ENCODE data around the gene LENG9. TPM values are rescaled to one million over a fixed set of nuclear protein-coding genes. Genes with fewer than 3 reads are reported as not detected.
"Not testable (repeated sequence)": the region's sequence is repeated elsewhere in the genome, so short reads cannot be mapped to it uniquely, and the experiment has no call there.

Gene LENG9
- 0.38 and 0.40 TPM in 2 replicates for total RNA-seq (2014; rRNA removed; shearing (Covaris generic))

DNA sequence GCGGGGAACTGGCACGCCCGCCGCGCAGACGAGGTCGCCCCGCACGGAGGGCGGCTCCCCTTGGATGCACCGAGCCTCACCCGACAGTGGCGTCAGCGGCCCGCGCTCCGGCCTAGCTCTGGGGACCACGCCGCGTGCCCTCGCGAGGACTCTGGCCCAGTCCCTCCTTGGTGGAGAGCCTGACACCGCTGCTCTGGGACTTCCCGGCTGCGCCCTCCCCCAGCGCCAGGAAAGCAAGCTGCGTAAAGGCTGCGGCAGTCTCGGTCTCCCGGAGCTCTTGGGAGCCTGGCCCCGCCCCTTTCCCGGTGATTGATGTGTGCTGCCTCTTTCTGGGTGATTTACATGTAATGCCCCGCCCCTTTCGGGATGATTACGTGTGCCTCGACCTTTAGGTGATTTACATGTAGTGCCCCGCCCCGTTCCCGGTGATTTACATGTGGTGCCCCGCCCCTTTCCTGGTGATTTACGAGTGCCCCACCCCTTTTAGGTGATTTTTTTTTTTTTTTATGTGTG, at the start of gene LENG9:
LENG9 (minus strand) TSS at position 248 of the 513 bp plus-strand sequence. CDS start 252 bp downstream, outside the sequence.
- peak; percentile 91 for DNase-seq
- peak within 1 kb of the TSS; percentile 43; the same call in 1 of the 2 replicates for H3K27ac ChIP-seq
- H3K36me3 ChIP-seq, result peaks cover 12% of the 10 kb centered on the region
- H3K27me3 ChIP-seq, result no peaks in the 10 kb centered on the region
- H3K4me3 ChIP-seq, result peak within 1 kb of the TSS; percentile 53
- H3K4me1 ChIP-seq, result no peaks in the 10 kb centered on the region
- H3K9me3 ChIP-seq (replicated peaks), result no peaks in the 10 kb centered on the region

DNA sequence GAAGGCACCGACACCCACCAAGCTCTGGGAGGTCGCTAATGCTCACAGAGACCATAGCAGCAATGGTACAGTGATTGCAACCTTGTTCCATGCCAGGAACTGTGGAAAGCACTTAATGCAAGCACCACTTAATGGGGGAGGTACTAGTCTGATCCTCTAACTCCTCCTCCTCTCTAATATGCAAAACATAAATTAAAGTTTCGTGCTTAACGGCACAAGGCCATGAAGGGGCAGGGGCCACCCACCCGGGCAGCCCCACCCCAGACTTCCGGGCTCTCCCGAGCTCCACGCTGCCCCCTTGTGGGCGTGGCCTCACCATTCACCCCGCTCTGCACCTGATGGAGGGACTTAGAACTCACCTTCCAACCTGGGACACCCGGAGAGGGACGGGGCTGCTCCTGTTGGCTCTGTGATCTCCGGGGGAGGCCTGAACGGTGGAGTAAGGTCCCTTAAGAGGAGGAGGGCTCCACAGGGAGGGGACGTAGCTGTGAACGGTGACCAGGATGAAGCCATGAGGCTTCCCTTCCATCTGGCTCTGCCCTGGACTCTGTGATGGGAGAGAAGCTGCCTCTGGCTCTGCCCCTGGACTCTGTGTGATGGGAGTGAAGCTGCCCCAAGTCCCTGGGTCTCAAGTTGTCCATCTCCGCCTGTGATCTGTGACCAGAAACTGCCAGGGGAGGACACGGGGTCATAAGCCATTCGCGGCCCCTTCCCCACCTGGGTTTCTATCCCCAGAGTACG, 45.8 kb upstream of the LENG9 start:
- H3K36me3 ChIP-seq; H3K9me3 ChIP-seq (replicated peaks); H3K27me3 ChIP-seq; DNase-seq; H3K27ac ChIP-seq; H3K4me3 ChIP-seq; H3K4me1 ChIP-seq: not testable (repeated sequence)

DNA sequence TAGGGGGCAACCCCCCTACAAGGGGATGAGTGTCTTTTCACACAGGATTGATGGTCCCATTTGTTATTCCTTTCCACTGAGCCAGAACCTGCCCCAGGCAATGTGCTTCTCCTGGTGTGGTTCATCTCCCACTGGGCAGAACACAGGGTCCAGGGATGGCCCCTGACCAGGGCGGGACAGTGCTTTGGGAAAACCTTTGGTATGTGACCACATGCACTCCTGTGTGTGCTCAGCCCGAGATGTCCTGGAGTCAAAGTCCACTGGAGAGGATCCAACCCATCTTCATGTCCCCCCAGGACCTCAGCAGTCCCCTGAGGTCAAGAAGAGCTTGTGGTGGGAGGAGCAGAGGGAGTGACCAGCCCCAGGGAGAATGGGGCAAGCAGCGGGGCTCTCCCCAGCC, 44.9 kb upstream of the LENG9 start:
- H3K4me1 ChIP-seq; H3K27ac ChIP-seq; H3K36me3 ChIP-seq; H3K4me3 ChIP-seq; H3K9me3 ChIP-seq (replicated peaks); H3K27me3 ChIP-seq; DNase-seq: not testable (repeated sequence)

DNA sequence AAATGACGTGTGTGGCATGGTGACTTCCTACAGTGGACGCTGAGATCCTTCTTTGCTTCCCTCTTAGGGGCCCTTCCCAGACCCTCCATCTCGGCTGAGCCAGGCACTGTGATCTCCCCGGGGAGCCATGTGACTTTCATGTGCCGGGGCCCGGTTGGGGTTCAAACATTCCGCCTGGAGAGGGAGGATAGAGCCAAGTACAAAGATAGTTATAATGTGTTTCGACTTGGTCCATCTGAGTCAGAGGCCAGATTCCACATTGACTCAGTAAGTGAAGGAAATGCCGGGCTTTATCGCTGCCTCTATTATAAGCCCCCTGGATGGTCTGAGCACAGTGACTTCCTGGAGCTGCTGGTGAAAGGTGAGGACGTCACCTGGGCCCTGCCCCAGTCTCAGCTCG, 44.2 kb upstream of the LENG9 start:
- no peak for DNase-seq
- H3K9me3 ChIP-seq (replicated peaks), result no peaks in the 10 kb centered on the region
- no peak overlapping the region for H3K4me3 ChIP-seq
- no peaks in the 10 kb centered on the region for H3K36me3 ChIP-seq
- H3K4me1 ChIP-seq, result no peaks in the 10 kb centered on the region
- H3K27me3 ChIP-seq, result no peaks in the 10 kb centered on the region
- no peak overlapping the region for H3K27ac ChIP-seq

DNA sequence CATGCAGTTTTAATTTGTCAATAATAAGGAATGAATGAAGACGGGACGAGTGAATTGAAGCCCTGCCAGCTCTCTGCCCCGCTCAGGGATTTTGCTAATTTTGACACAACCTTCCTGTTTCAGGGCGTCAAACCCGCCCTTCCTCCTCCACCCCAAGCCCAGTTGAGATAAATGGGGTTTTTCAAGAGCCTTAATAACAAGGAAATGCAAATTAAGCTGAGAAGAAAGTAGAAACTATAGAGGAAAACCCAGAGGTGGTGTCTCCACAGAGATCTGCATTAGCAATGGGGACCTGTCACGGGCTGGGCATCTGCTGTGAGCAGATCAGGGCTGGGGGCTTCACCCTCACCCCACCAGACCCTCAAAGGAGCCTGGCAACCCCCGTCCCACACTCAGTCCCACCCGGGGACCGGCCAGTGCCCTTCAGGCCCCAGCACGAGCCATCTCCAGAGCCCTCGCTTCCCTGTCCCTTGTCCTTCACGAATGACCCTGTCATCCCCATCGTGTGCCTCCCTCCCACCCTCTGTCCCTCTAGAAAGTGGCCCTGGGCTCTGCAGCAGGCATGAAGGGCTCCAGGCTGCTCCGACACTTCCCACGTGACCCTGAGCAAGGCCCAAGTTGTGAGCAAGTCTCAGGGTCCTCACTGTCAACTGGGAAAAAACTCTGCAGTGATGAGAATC, 43.6 kb upstream of the LENG9 start:
- not testable (repeated sequence) for H3K4me3 ChIP-seq; H3K27me3 ChIP-seq; H3K36me3 ChIP-seq; H3K4me1 ChIP-seq; H3K27ac ChIP-seq; DNase-seq; H3K9me3 ChIP-seq (replicated peaks)

DNA sequence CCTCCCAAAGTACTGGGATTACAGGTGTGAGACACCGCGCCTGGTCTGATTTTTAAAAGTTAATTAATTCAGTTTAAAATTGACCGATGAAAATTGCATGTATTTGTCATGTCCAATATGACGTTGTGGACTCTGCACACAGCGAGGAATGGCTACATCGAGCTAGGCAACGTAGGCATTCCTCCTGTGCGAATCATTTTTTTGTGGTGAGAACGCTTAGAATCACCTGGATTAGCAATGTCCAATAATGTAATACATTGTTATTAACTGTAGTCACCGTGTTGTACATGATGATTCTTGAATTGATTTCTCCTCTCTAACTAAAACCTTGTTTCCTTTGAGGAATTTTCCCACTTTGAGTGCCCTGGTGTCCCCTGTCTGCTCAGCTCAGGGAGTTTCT, 42.5 kb upstream of the LENG9 start:
- Histone ChIP-seq H3K27me3 (no peaks in the 10 kb centered on the region), H3K27ac (no peak overlapping the region), H3K36me3 (no peaks in the 10 kb centered on the region), H3K4me3 (no peak overlapping the region), H3K9me3 (replicated peaks) (no peaks in the 10 kb centered on the region), H3K4me1 (no peaks in the 10 kb centered on the region)
- DNase-seq, result no peak

DNA sequence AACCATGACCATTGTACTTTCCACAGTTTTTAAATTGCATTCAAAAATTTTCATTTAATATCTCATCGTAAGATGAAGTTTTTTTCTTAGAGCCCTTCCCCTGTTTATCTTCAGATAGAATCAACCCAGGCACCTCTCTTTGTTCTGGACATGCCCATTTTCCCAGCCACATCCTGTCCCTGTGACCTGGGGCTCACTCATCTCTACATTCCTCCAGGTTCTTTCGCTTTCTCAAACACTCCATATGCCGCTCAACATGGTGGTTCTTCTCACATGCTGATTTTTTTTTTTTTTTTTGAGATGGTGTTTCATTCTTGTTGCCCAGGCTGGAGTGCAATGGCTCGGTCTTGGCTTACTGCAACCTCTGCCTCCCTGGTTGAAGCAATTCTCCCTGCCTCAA, 42.0 kb upstream of the LENG9 start:
- not testable (repeated sequence) for H3K27ac ChIP-seq; H3K4me1 ChIP-seq; H3K36me3 ChIP-seq; H3K9me3 ChIP-seq (replicated peaks); DNase-seq; H3K4me3 ChIP-seq; H3K27me3 ChIP-seq

DNA sequence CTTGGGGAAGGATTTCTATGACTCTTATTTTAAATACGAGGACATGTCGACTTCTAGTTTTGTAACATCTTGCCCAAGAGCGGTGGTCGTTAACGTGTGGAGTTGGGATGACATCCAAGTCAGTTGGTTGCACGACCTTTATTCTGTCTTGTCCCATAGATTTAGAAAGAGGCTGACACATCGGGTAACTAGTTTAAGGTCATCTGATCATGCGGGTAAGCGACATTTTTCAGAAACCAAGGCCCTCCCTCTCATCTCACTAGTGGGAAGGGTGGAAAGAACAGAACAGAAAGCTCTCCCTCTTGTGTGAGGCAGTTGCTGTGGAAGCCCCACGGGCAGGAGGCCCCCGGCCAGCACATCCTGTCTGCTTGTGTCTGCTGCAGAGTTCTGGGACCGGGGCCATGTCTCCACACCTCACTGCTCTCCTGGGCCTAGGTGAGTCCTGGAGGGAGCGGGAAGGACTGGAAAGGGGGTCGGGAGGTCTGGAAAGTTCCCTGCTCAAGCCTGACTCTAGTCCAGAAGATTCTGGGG, 39.0 kb upstream of the LENG9 start, which contains the start of gene LAIR2:
LAIR2 (plus strand) TSS at position 314 of the 531 bp plus-strand sequence; CDS start at position 402, 88 bp downstream.
- H3K27me3 ChIP-seq, result no peaks in the 10 kb centered on the region
- H3K27ac ChIP-seq, result no peak within 1 kb of the TSS
- no peaks in the 10 kb centered on the region for H3K36me3 ChIP-seq
- H3K4me3 ChIP-seq, result no peak within 1 kb of the TSS
- H3K9me3 ChIP-seq (replicated peaks), result no peaks in the 10 kb centered on the region
- no peak for DNase-seq
- no peaks in the 10 kb centered on the region for H3K4me1 ChIP-seq

DNA sequence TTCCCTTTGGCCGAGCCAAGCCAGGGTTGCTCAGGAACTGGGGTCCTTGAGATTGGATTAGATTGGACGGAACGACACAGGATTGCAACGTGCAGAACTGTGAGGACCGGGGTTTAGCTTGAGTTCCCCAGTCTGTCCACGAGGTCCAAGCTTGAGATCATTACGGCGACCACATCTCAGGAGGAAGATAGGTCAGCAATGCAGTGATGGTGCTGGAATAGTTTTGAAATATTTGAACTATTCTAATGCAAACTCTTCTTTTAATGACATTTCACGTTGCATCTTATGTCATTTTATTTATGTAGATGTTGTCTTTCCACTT, 34.8 kb upstream of the LENG9 start:
- not testable (repeated sequence) for H3K4me3 ChIP-seq; H3K36me3 ChIP-seq; DNase-seq; H3K27me3 ChIP-seq; H3K4me1 ChIP-seq; H3K27ac ChIP-seq; H3K9me3 ChIP-seq (replicated peaks)

DNA sequence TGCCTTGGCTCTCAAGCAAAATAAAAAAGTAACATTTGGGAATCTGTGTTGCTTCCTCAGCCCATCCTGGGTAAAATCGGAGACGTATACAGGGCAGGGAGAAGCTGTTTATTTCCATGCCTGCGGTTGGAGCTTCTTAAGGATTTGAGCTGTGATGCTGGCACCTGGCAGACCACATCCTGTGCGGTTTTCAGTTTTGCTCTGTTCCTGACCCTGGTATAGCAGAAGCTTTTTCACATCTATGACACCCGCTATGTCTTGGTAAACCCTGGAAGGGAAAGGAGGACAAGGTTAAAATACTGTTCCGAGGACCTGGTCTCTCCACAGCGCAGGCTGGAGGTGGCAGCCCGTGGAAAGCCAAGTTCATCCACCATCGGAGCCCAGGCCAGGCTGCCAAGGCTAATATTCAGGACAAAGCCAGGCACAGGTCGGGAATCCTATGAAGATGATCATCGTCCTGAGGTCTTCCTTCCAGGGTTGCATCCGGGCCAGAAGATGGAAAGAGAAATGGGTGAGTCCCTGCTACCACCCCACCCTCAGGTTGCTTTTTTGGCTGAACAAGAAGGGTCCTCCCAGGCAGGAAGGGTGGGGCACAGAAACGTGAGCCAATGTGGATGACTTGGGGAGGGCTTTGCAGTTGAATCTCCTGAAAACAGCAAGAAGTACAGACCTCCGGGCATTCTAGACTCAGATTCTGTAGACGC, 34.3 kb upstream of the LENG9 start:
- not testable (repeated sequence) for H3K36me3 ChIP-seq; H3K4me3 ChIP-seq; H3K27ac ChIP-seq; H3K27me3 ChIP-seq; DNase-seq; H3K9me3 ChIP-seq (replicated peaks); H3K4me1 ChIP-seq

DNA sequence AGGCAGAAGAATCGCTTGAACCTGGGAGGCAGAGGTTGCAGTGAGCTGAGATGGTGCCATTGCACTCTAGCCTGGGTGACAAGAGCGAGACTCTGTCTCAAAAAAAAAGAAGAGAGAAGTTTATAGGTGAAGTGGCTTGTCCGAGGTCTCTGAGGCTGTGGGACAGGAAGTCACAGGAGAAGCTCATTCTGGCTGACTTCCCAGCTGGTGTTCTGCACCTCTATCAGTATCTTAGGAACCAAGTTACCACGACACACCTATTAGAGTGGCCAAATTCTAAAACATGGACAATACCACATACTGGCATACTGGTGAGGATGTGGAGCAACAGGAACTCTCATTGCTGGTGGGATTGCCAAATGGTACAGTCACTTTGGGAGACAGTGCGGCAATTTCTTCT, 31.7 kb upstream of the LENG9 start:
- not testable (repeated sequence) for H3K27me3 ChIP-seq; H3K4me1 ChIP-seq; H3K4me3 ChIP-seq; H3K36me3 ChIP-seq; H3K9me3 ChIP-seq (replicated peaks); DNase-seq; H3K27ac ChIP-seq

DNA sequence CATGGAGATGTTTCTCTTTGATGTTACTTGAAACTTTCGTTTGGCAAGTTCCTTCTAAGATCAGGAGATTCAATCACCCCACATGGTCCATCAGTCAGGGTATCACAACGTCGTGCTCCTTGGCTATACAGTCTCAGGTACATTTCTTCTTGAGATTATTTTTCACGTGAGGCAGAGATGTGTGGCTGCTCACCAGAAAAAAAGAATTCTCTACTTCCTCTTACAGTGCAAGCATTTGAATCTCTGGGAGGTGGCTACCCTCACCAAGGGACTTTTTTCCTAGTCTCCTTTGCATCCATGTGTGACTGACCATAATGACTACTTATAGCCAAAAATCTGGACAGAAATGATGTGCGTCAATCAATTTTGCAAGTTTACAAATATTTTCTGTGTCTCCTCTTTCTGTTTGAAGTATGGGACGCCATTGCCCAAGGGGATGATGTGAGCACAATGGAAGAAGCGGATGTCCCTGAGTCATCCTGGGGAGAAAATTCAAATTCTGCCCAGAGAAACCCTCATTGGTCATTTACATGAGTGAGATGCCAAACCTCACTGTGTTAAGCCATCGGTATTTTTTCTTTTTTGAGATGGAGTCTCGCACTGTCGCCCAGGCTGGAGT, 30.5 kb upstream of the LENG9 start:
- Histone ChIP-seq H3K27ac (no peak overlapping the region), H3K9me3 (replicated peaks) (no peaks in the 10 kb centered on the region), H3K4me3 (no peak overlapping the region), H3K36me3 (no peaks in the 10 kb centered on the region), H3K4me1 (no peaks in the 10 kb centered on the region), H3K27me3 (no peaks in the 10 kb centered on the region)
- DNase-seq, result no peak

DNA sequence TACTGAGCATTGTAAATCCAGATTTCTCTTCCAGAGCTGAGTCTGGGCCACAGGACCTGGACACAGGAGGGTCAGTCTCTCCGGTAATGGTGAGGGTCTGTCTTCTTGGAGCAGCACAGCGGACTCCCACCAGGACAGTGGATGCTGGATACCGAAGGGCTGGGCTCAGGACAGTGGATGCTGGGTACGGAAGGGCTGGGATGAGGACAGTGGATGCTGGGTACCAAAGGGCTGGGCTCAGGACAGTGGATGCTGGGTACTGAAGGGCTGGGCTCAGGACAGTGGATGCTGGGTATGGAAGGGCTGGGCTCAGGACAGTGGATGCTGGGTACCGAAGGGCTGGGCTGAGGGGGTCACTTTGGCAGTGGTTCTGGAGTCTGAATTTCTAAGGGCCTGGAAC, 29.5 kb upstream of the LENG9 start:
- not testable (repeated sequence) for H3K27me3 ChIP-seq; H3K27ac ChIP-seq; H3K36me3 ChIP-seq; H3K9me3 ChIP-seq (replicated peaks); H3K4me1 ChIP-seq; DNase-seq; H3K4me3 ChIP-seq

DNA sequence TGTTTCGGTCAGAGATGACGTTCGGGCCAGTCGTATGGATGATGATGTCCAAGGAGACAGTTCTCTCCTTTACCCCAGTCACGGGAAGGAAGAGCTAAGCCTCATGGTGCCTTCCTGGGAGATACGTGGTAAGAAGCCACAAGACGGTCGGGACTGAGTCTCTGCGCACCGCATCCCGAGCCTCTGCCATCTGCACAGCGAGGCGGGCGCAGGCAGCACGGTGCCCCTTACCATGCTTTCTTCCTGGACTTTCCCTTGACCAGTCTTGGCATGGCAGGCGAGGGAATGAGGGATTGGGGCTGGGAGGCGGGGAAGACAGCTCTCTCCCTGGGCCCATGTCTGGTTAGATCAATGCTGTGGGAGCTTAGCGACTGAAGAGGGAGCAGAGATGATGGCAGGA, 29.0 kb upstream of the LENG9 start:
- no peak overlapping the region for H3K4me3 ChIP-seq
- H3K4me1 ChIP-seq, result no peaks in the 10 kb centered on the region
- DNase-seq, result no peak
- H3K27me3 ChIP-seq, result no peaks in the 10 kb centered on the region
- no peaks in the 10 kb centered on the region for H3K36me3 ChIP-seq
- H3K27ac ChIP-seq, result no peak overlapping the region
- H3K9me3 ChIP-seq (replicated peaks), result no peaks in the 10 kb centered on the region

DNA sequence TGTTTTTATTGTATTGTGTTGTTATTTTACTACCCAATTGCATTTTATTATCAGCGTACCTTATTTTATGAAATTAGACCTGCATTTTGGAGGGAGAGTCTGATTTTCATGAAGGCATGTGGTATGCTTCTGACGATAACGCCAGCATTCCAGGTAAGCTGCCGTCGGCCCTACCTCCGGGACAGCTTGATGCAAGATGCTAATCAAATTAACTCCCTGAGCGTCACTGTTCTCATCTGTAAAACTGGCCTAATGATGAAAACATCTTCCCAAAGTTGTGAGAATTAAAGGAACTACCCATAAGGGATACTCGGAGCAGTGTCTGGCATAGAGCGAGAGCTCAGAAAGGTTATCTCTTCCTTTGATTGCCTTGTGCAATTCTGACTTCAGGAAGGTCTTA, 26.2 kb upstream of the LENG9 start:
- Histone ChIP-seq H3K27me3 (no peaks in the 10 kb centered on the region), H3K4me1 (no peaks in the 10 kb centered on the region), H3K9me3 (replicated peaks) (no peaks in the 10 kb centered on the region), H3K36me3 (no peaks in the 10 kb centered on the region), H3K27ac (no peak overlapping the region), H3K4me3 (no peak overlapping the region)
- no peak for DNase-seq

Measured in SJCRH30 (cell line).